ENCODE measurements around the gene C16orf95.

C16orf95 gene

GRCh38 chr16:87309620-87310525 lies 7.3 kb downstream of the C16orf95 start:
- no peak for TF ChIP-seq POLR2A (IDR thresholded peaks at IDR 0.05; ENCODE audit: low read depth, low read length)
- no peak for DNase-seq (ENCODE audit: insufficient read length, low spot score)
- FAIRE-seq = no peak

- FAIRE-seq = no peak
- no peak for TF ChIP-seq POLR2A (IDR thresholded peaks at IDR 0.05; ENCODE audit: low read depth, low read length)
- DNase-seq (ENCODE audit: insufficient read length, low spot score) = no peak
These were observed 8.4 kb downstream of the C16orf95 start for GRCh38 chr16:87308826-87309225.

GRCh38 chr16:87306516-87306915 lies 10.7 kb downstream of the C16orf95 start:
- DNase-seq (ENCODE audit: insufficient read length, low spot score) = no peak
- no peak for FAIRE-seq
- no peak for TF ChIP-seq POLR2A (IDR thresholded peaks at IDR 0.05; ENCODE audit: low read depth, low read length)

GRCh38 chr16:87305505-87306391 lies 11.4 kb downstream of the C16orf95 start:
- no peak for DNase-seq (ENCODE audit: insufficient read length, low spot score)
- no peak for TF ChIP-seq POLR2A (IDR thresholded peaks at IDR 0.05; ENCODE audit: low read depth, low read length)
- no peak for FAIRE-seq

GRCh38 chr16:87304951-87305350 lies 12.2 kb downstream of the C16orf95 start:
- no peak for DNase-seq (ENCODE audit: insufficient read length, low spot score)
- TF ChIP-seq POLR2A (IDR thresholded peaks at IDR 0.05; ENCODE audit: low read depth, low read length) = no peak
- FAIRE-seq = no peak

GRCh38 chr16:87303962-87304521 lies 13.2 kb downstream of the C16orf95 start:
- no peak for TF ChIP-seq POLR2A (IDR thresholded peaks at IDR 0.05; ENCODE audit: low read depth, low read length)
- FAIRE-seq (no peak), DNase-seq (ENCODE audit: insufficient read length, low spot score) (no peak)

GRCh38 chr16:87303431-87303930 lies 13.7 kb downstream of the C16orf95 start:
- no peak for TF ChIP-seq POLR2A (IDR thresholded peaks at IDR 0.05; ENCODE audit: low read depth, low read length)
- FAIRE-seq (no peak), DNase-seq (ENCODE audit: insufficient read length, low spot score) (peak; percentile 52)

- no peak for TF ChIP-seq POLR2A (IDR thresholded peaks at IDR 0.05; ENCODE audit: low read depth, low read length)
- no peak for FAIRE-seq
These were observed 18.2 kb downstream of the C16orf95 start for GRCh38 chr16:87298857-87299465.

GRCh38 chr16:87297918-87298631 lies 19.1 kb downstream of the C16orf95 start:
- FAIRE-seq (no peak), DNase-seq (ENCODE audit: insufficient read length, low spot score) (no peak)
- TF ChIP-seq POLR2A (IDR thresholded peaks at IDR 0.05; ENCODE audit: low read depth, low read length) = no peak

More at GRCh38 chr16:87298857-87299465, 18.2 kb downstream of the C16orf95 start:
- no peak for DNase-seq (ENCODE audit: insufficient read length, low spot score)

- FAIRE-seq (no peak), DNase-seq (ENCODE audit: insufficient read length, low spot score) (no peak)
- TF ChIP-seq POLR2A (IDR thresholded peaks at IDR 0.05; ENCODE audit: low read depth, low read length) = no peak
These were observed 19.8 kb downstream of the C16orf95 start for GRCh38 chr16:87297407-87297806.

- no peak for DNase-seq (ENCODE audit: insufficient read length, low spot score)
- no peak for FAIRE-seq
- no peak for TF ChIP-seq POLR2A (IDR thresholded peaks at IDR 0.05; ENCODE audit: low read depth, low read length)
These were observed 21.3 kb downstream of the C16orf95 start for GRCh38 chr16:87295661-87296531.

- no peak for TF ChIP-seq POLR2A (IDR thresholded peaks at IDR 0.05; ENCODE audit: low read depth, low read length)
- FAIRE-seq (no peak), DNase-seq (ENCODE audit: insufficient read length, low spot score) (no peak)
These were observed 21.9 kb downstream of the C16orf95 start for GRCh38 chr16:87295259-87295658.
